ENCODE data around the gene IFI30.
"Not testable (repeated sequence)": the region's sequence is repeated elsewhere in the genome, so short reads cannot be mapped to it uniquely, and the experiment has no call there.

Gene IFI30

GRCh38 chr19:18156268-18156667, 17.3 kb upstream of the IFI30 start:
- in situ Hi-C loops (cut with MboI; ENCODE audit: low pct_unique_long_range_greater_than_20kb, low sequenced_read_pairs, unreplicated experiment), result no loop called here
- TF ChIP-seq CTCF (IDR thresholded peaks at IDR 0.05; ENCODE audit: extremely low read depth, insufficient read depth, missing control alignments), result no peak
- DNase-seq (ENCODE audit: low spot score), result no peak

GRCh38 chr19:18156841-18157464, 16.7 kb upstream of the IFI30 start:
- in situ Hi-C loops (cut with MboI; ENCODE audit: low pct_unique_long_range_greater_than_20kb, low sequenced_read_pairs, unreplicated experiment), result no loop called here
- DNase-seq (ENCODE audit: low spot score), result no peak

GRCh38 chr19:18157465-18158063, 16.0 kb upstream of the IFI30 start:
- no peak for DNase-seq (ENCODE audit: low spot score)
- TF ChIP-seq CTCF (IDR thresholded peaks at IDR 0.05; ENCODE audit: extremely low read depth, insufficient read depth, missing control alignments), result no peak
- in situ Hi-C loops (cut with MboI; ENCODE audit: low pct_unique_long_range_greater_than_20kb, low sequenced_read_pairs, unreplicated experiment), result no loop called here

More at GRCh38 chr19:18156841-18157464, 16.7 kb upstream of the IFI30 start:
- no peak for TF ChIP-seq CTCF (IDR thresholded peaks at IDR 0.05; ENCODE audit: extremely low read depth, insufficient read depth, missing control alignments)

- no peak for DNase-seq (ENCODE audit: low spot score)
- in situ Hi-C loops (cut with MboI; ENCODE audit: low pct_unique_long_range_greater_than_20kb, low sequenced_read_pairs, unreplicated experiment), result no loop called here
- no peak for TF ChIP-seq CTCF (IDR thresholded peaks at IDR 0.05; ENCODE audit: extremely low read depth, insufficient read depth, missing control alignments)
Observed at GRCh38 chr19:18158467-18158866, 15.1 kb upstream of the IFI30 start.

GRCh38 chr19:18159059-18159616, 14.5 kb upstream of the IFI30 start:
- in situ Hi-C loops (cut with MboI; ENCODE audit: low pct_unique_long_range_greater_than_20kb, low sequenced_read_pairs, unreplicated experiment); DNase-seq (ENCODE audit: low spot score): not testable (repeated sequence)

GRCh38 chr19:18159810-18160209, 13.8 kb upstream of the IFI30 start:
- no peak for DNase-seq (ENCODE audit: low spot score)
- TF ChIP-seq CTCF (IDR thresholded peaks at IDR 0.05; ENCODE audit: extremely low read depth, insufficient read depth, missing control alignments), result no peak
- in situ Hi-C loops (cut with MboI; ENCODE audit: low pct_unique_long_range_greater_than_20kb, low sequenced_read_pairs, unreplicated experiment), result no loop called here

GRCh38 chr19:18160493-18160970, 13.1 kb upstream of the IFI30 start:
- TF ChIP-seq CTCF (IDR thresholded peaks at IDR 0.05; ENCODE audit: extremely low read depth, insufficient read depth, missing control alignments), result no peak
- in situ Hi-C loops (cut with MboI; ENCODE audit: low pct_unique_long_range_greater_than_20kb, low sequenced_read_pairs, unreplicated experiment), result no loop called here
- no peak for DNase-seq (ENCODE audit: low spot score)
